Fibroblast of villous mesenchyme (primary cell): ENCODE data around the gene FBN3. TPM values are rescaled to one million over a fixed set of nuclear protein-coding genes. Genes with fewer than 3 reads are reported as not detected.

Source experiments
- DNase-seq: peaks from one replicate; pipeline ENCODE4 v3.0.0-alpha.2; 2010; ENCODE audit warnings: low read depth
- H3K4me3 ChIP-seq: 2 replicates; pipeline ENCODE4 v1.5.1; 2011; ENCODE audit warnings: low read depth, mild to moderate bottlenecking, low read length
- CTCF ChIP-seq: IDR thresholded peaks from 2 replicates; pipeline ENCODE4 v1.5.1; 2012; ENCODE audit warnings: low read depth, mild to moderate bottlenecking, low read length; ENCODE audit not compliant: insufficient read depth
- total RNA-seq: library from RNA; depleted of rRNA; stranded (reverse); fragments of >200 nt; gene quantifications from 2 replicates; pipeline ENCODE4 v1.2.3, GENCODE V29; 2012

FBN3 gene
- total RNA-seq, 1 donor: not detected

- no peak for DNase-seq
- TF ChIP-seq CTCF: no peak
- H3K4me3 ChIP-seq: no peak overlapping the region
These were observed 91.7 kb downstream of the FBN3 start for GRCh38 chr19:8057545-8058270.

GRCh38 chr19:8056533-8056932 lies 92.9 kb downstream of the FBN3 start:
- TF ChIP-seq CTCF: no peak
- H3K4me3 ChIP-seq: no peak overlapping the region
- no peak for DNase-seq

- TF ChIP-seq CTCF: no peak
- no peak for DNase-seq
- H3K4me3 ChIP-seq: no peak overlapping the region
These were observed 95.2 kb downstream of the FBN3 start for GRCh38 chr19:8054169-8054568.

GRCh38 chr19:8052464-8052859 lies 96.9 kb downstream of the FBN3 start, which contains the start of gene CCL25:
Gene CCL25 (plus strand): TSS chr19:8052760. CDS start chr19:8053050, 290 bp downstream.
- no peak for TF ChIP-seq CTCF

DNA sequence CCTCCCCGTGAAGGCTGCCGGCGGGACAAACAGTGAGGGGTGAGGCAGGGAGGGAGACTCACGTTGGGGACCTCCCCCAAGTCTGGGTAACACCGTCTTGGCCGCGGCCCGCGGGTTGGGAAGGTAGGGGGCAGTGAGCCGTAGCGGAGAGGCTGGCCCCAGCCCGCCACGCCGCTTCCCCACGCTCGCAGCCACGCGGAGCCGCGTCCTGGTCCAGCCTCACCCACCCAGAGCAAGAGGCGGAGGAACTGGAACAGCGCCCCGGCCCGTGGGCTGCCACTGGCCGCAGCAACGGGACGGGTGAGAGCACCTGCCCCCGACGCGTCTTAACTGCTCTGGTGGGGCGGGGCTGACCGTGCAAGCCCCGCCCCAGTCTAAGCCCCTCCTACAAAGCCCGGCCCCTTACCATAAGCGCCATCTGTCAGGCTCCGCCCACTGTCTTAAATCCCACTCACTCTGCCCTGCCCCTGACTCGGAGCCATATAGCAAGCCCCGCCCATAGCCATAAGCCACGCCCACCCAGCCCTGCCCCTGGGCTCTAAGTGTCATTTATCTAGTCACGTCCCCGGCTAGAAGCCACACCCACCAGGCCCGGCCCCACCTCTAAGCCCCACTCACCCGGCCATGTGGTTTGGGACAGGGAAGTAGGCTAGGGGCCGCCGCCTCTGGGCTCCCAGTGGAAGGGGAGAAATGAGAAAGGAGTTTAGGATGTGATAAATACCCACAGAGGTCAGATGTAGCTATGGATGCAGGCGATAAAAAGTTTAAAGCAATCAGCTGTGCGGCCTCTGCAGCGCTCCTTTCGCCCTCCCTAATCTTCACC lies 98.9 kb downstream of the FBN3 start:
- DNase-seq: peak; percentile 74
- peak overlapping the region; percentile 21 for H3K4me3 ChIP-seq
- no peak for TF ChIP-seq CTCF

More at GRCh38 chr19:8052464-8052859, 96.9 kb downstream of the FBN3 start, which contains the start of gene CCL25:
- DNase-seq: no peak
- H3K4me3 ChIP-seq: no peak within 1 kb of the TSS

DNA sequence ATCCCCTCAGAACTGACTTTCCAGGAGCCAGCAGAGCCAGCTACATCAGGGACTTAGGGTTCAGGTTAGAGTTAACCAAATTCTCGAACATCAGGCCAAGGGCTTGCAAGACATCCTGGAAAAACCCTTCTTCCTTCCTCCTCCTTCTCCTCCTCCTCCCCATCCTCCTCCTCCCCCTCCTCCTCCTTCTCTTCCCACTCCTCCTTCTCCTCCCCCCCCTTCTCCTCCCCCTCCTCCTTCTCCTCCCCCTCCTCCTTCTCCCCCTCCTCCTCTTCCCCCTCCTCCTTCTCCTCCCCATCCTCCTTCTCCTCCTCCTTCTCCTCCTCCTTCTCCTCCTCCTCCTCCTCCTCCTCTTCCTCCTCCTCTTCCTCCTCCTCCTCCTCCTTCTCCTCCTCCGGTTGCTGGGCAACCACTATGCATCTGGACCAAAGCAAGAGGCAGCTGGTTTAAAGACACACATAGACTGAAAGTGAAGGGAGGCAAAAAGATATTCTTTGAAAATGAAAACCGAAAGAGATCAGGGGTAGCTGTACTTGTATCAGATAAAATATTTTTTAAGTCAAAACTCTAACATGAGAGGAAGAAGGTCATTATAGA lies 102.7 kb downstream of the FBN3 start:
- no peak overlapping the region for H3K4me3 ChIP-seq
- no peak for TF ChIP-seq CTCF
- no peak for DNase-seq
